ENCODE measurements around the gene NUTF2.

NUTF2 gene

DNA sequence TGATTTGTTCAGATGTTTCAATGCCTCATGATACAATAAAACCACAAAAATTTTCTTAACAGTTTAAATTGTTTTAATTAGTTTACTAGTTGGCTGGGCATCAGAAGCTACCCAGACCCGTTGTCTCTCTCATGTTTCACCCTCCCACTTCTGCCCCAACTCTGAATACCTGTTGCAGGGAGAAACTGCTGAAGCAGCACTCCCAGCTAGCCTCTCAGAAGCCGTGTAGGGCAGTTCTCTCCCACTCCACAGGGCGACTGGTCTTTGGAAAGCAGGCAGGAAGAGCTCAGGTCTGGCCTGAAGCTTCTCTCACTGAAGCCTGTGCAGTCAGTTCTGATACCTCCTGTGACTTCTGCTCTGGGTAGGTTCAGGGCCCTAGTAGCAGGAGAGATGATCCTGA, 24.5 kb downstream of the NUTF2 start:
- H2BK15ac ChIP-seq (ENCODE audit: low read length) = no peak overlapping the region
- H3K4me1 ChIP-seq (ENCODE audit: control insufficient read depth in 2 of 2, insufficient read depth in 1 of 2, low read depth in 1 of 2, low read length in 2 of 2) = peaks cover 8 to 10% of the 10 kb centered on the region in 2 donors
- H3K27me3 ChIP-seq (ENCODE audit: control insufficient read depth in 3 of 3, insufficient read depth in 3 of 3, low read depth in 1 of 3, low read length in 3 of 3) = no peaks in the 10 kb centered on the region
- no peak overlapping the region for H2BK5ac ChIP-seq (ENCODE audit: low read length)
- no CpG with 5 or more reads among the region's 3 CpGs for WGBS, 2 donors (ENCODE audit: extremely low coverage in 2 of 2, insufficient read length in 2 of 2, insufficient replicate concordance in 1 of 2)
- peaks cover 8% of the 10 kb centered on the region for H3K79me1 ChIP-seq (ENCODE audit: low read depth, low read length)
- H3K14ac ChIP-seq (ENCODE audit: low read length) = no peak overlapping the region
- peaks cover 29 to 77% of the 10 kb centered on the region in 2 donors for H3K36me3 ChIP-seq (replicated peaks in 1 of 2; ENCODE audit: control insufficient read depth in 2 of 2, insufficient read depth in 2 of 2, low read length in 2 of 2)
- H3K4me3 ChIP-seq (ENCODE audit: low read length in 2 of 2) = no peak overlapping the region
- no peak overlapping the region for H3K4me2 ChIP-seq (ENCODE audit: insufficient read depth, low read length, poor library complexity, severe bottlenecking)
- H2BK120ac ChIP-seq (ENCODE audit: low read depth, low read length) = no peak overlapping the region
- H4K91ac ChIP-seq (ENCODE audit: low read depth, low read length, poor library complexity) = no peak overlapping the region
- no peak overlapping the region for H4K8ac ChIP-seq (ENCODE audit: low read depth, low read length)
- no peak overlapping the region for H2AFZ ChIP-seq (ENCODE audit: low read length)
- no peak overlapping the region for H3K23ac ChIP-seq (ENCODE audit: low read depth, low read length, poor library complexity)
- H2AK5ac ChIP-seq (ENCODE audit: low read depth, low read length) = no peak overlapping the region
- DNase-seq (ENCODE audit: low spot score) = no peak
- no peak overlapping the region for H3K9ac ChIP-seq (ENCODE audit: low read depth, low read length, poor library complexity)
- no peak overlapping the region for H3K18ac ChIP-seq (ENCODE audit: low read length)
- H3K4ac ChIP-seq (ENCODE audit: low read length) = no peak overlapping the region
- H3K27ac ChIP-seq (replicated peaks; ENCODE audit: low read length) = no peak overlapping the region
- H2BK12ac ChIP-seq (ENCODE audit: low read length) = no peak overlapping the region
- H3K9me3 ChIP-seq (replicated peaks in 1 of 2; ENCODE audit: control insufficient read depth in 2 of 2, insufficient read depth in 1 of 2, low read depth in 1 of 2, low read length in 2 of 2) = no peaks in the 10 kb centered on the region

DNA sequence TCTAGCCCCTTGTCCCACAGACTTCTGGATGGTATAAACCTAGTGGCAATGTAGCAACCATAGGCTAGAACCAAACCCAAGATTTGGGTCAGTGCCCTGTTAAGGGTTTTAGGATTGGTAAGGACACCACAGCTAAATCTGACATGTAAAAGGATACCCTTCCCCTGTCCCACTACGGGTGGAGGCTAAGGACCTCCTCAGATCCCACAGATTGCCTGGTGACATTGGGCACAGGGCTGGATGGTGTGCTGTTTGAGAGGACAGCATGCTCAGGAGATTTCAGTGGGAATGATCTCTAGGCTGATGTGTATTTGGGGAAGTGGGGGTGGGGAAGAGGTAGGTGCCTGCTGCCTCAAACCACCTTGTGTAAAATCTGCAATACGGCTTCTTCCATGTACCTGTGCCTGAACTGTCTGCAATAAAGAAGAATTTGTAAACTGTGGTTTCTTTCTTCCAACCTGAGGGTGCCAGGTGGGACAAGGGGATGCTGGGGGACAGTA, 25.4 kb downstream of the NUTF2 start:
- no peaks in the 10 kb centered on the region for H3K27me3 ChIP-seq (ENCODE audit: control insufficient read depth in 3 of 3, insufficient read depth in 3 of 3, low read depth in 1 of 3, low read length in 3 of 3)
- H3K18ac ChIP-seq (ENCODE audit: low read length) = no peak overlapping the region
- WGBS, 2 donors (ENCODE audit: extremely low coverage in 2 of 2, insufficient read length in 2 of 2, insufficient replicate concordance in 1 of 2) = no CpG with 5 or more reads among the region's 2 CpGs
- H3K4me1 ChIP-seq (ENCODE audit: control insufficient read depth in 2 of 2, insufficient read depth in 1 of 2, low read depth in 1 of 2, low read length in 2 of 2) = peaks cover 8 to 10% of the 10 kb centered on the region in 2 donors
- peak overlapping the region; percentile 83 for H2AFZ ChIP-seq (ENCODE audit: low read length)
- no peak overlapping the region for H2AK5ac ChIP-seq (ENCODE audit: low read depth, low read length)
- H2BK15ac ChIP-seq (ENCODE audit: low read length) = no peak overlapping the region
- DNase-seq (ENCODE audit: low spot score) = no peak
- H2BK12ac ChIP-seq (ENCODE audit: low read length) = no peak overlapping the region
- H3K23ac ChIP-seq (ENCODE audit: low read depth, low read length, poor library complexity) = no peak overlapping the region
- H4K91ac ChIP-seq (ENCODE audit: low read depth, low read length, poor library complexity) = no peak overlapping the region
- no peak overlapping the region for H3K9ac ChIP-seq (ENCODE audit: low read depth, low read length, poor library complexity)
- H3K4me3 ChIP-seq (ENCODE audit: low read length in 2 of 2) = no peak overlapping the region
- H3K36me3 ChIP-seq (replicated peaks in 1 of 2; ENCODE audit: control insufficient read depth in 2 of 2, insufficient read depth in 2 of 2, low read length in 2 of 2) = peaks cover 36 to 77% of the 10 kb centered on the region in 2 donors
- no peak overlapping the region for H2BK5ac ChIP-seq (ENCODE audit: low read length)
- H3K4ac ChIP-seq (ENCODE audit: low read length) = no peak overlapping the region
- H2BK120ac ChIP-seq (ENCODE audit: low read depth, low read length) = no peak overlapping the region
- H3K27ac ChIP-seq (replicated peaks; ENCODE audit: low read length) = no peak overlapping the region
- peaks cover 11% of the 10 kb centered on the region for H3K79me1 ChIP-seq (ENCODE audit: low read depth, low read length)
- no peak overlapping the region for H3K4me2 ChIP-seq (ENCODE audit: insufficient read depth, low read length, poor library complexity, severe bottlenecking)
- no peaks in the 10 kb centered on the region for H3K9me3 ChIP-seq (replicated peaks in 1 of 2; ENCODE audit: control insufficient read depth in 2 of 2, insufficient read depth in 1 of 2, low read depth in 1 of 2, low read length in 2 of 2)
- no peak overlapping the region for H4K8ac ChIP-seq (ENCODE audit: low read depth, low read length)
- H3K14ac ChIP-seq (ENCODE audit: low read length) = no peak overlapping the region

DNA sequence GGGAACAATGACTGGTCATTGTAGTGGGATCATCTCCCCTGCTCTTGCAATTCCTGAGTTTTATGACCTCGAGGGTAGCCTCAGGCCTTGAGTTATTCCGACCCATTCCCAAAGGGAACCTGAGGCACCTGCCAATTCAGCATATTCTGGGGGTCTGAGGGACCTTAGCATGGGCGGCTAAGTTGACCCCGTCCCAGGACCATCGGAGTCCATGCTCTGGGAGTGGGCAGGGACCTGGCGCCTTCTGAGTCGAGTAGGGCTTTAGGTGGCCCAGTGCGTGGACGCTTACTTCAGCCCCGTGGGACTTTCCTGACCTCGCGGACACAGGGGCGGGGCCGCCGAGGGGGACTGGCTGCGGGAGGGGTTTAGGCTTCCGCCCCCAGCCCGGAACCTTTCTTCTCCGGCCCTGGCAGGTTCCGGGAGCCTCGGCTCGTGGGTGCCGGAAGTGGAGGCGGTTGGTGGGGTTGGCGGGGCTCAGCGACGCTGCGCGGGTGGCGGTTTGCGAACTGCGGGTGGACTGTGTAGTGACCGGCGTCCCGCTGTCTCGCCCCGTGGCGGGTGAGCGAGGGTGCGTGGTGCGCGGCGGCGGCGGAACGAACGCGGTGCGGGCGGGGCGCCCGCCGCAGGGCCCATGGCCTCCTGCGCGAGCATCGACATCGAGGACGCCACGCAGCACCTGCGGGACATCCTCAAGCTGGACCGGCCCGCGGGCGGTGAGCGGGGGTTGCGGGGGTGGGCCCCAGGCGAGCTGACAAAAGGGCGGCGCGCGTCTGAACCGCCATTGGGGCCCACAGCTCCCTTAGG, 26.1 kb downstream of the NUTF2 start, which contains the start of gene EDC4:
TSS of gene EDC4 (plus strand) at position 422 of the 804 bp plus-strand sequence. CDS start at position 632, 210 bp downstream.
- Histone ChIP-seq H4K8ac (ENCODE audit: low read depth, low read length) (peak within 1 kb of the TSS; percentile 95), H2BK120ac (ENCODE audit: low read depth, low read length) (no peak within 1 kb of the TSS), H3K9me3 (replicated peaks in 1 of 2; ENCODE audit: control insufficient read depth in 2 of 2, insufficient read depth in 1 of 2, low read depth in 1 of 2, low read length in 2 of 2) (no peaks in the 10 kb centered on the region), H3K18ac (ENCODE audit: low read length) (peak within 1 kb of the TSS; percentile 94), H3K4ac (ENCODE audit: low read length) (peak within 1 kb of the TSS; percentile 56), H3K27ac (replicated peaks; ENCODE audit: low read length) (no peak within 1 kb of the TSS), H3K4me2 (ENCODE audit: insufficient read depth, low read length, poor library complexity, severe bottlenecking) (peak within 1 kb of the TSS; percentile 83), H3K4me3 (ENCODE audit: low read length in 2 of 2) (peak within 1 kb of the TSS; percentile 77 to 91), H3K23ac (ENCODE audit: low read depth, low read length, poor library complexity) (peak within 1 kb of the TSS; percentile 99), H2BK5ac (ENCODE audit: low read length) (peak within 1 kb of the TSS; percentile 83), H3K27me3 (ENCODE audit: control insufficient read depth in 3 of 3, insufficient read depth in 3 of 3, low read depth in 1 of 3, low read length in 3 of 3) (no peaks in the 10 kb centered on the region), H3K9ac (ENCODE audit: low read depth, low read length, poor library complexity) (peak within 1 kb of the TSS; percentile 95), H3K79me1 (ENCODE audit: low read depth, low read length) (peaks cover 11% of the 10 kb centered on the region), H3K36me3 (replicated peaks in 1 of 2; ENCODE audit: control insufficient read depth in 2 of 2, insufficient read depth in 2 of 2, low read length in 2 of 2) (peaks cover 38 to 77% of the 10 kb centered on the region in 2 donors), H2AFZ (ENCODE audit: low read length) (peak within 1 kb of the TSS; percentile 83), H3K14ac (ENCODE audit: low read length) (peak within 1 kb of the TSS; percentile 75), H2BK15ac (ENCODE audit: low read length) (no peak within 1 kb of the TSS), H2AK5ac (ENCODE audit: low read depth, low read length) (peak within 1 kb of the TSS; percentile 47), H4K91ac (ENCODE audit: low read depth, low read length, poor library complexity) (peak within 1 kb of the TSS; percentile 5), H2BK12ac (ENCODE audit: low read length) (no peak within 1 kb of the TSS), H3K4me1 (ENCODE audit: control insufficient read depth in 2 of 2, insufficient read depth in 1 of 2, low read depth in 1 of 2, low read length in 2 of 2) (peaks cover 8 to 10% of the 10 kb centered on the region in 2 donors)
- DNase-seq (ENCODE audit: low spot score) = peak; percentile 59
- WGBS, 2 donors (ENCODE audit: extremely low coverage in 2 of 2, insufficient read length in 2 of 2, insufficient replicate concordance in 1 of 2) = no CpG with 5 or more reads among the region's 72 CpGs

All from neuronal stem cell (in vitro differentiated cells).